ENCODE measurements around the gene PDK1.

GRCh38 chr2:172540421-172540820, 15.5 kb upstream of the PDK1 start:
- TF ChIP-seq, protein P1, sequence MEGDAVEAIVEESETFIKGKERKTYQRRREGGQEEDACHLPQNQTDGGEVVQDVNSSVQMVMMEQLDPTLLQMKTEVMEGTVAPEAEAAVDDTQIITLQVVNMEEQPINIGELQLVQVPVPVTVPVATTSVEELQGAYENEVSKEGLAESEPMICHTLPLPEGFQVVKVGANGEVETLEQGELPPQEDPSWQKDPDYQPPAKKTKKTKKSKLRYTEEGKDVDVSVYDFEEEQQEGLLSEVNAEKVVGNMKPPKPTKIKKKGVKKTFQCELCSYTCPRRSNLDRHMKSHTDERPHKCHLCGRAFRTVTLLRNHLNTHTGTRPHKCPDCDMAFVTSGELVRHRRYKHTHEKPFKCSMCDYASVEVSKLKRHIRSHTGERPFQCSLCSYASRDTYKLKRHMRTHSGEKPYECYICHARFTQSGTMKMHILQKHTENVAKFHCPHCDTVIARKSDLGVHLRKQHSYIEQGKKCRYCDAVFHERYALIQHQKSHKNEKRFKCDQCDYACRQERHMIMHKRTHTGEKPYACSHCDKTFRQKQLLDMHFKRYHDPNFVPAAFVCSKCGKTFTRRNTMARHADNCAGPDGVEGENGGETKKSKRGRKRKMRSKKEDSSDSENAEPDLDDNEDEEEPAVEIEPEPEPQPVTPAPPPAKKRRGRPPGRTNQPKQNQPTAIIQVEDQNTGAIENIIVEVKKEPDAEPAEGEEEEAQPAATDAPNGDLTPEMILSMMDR (IDR thresholded peaks at IDR 0.05) = no peak
- TF ChIP-seq POLR2AphosphoS5 (IDR thresholded peaks at IDR 0.05; ENCODE audit: low read depth, low read length) = no peak
- no peak for TF ChIP-seq SIN3A (IDR thresholded peaks at IDR 0.05; ENCODE audit: borderline replicate concordance, insufficient read depth, low read depth, low read length)
- no peak for TF ChIP-seq REST (IDR thresholded peaks at IDR 0.05; ENCODE audit: insufficient read depth in 1 of 2, low read depth in 2 of 2, low read length in 1 of 2)
